HUES64 (cell line): ENCODE data around the gene SLC7A14.

ENCODE experiments used
- H3K27ac ChIP-seq: 2 replicates; pipeline ENCODE4 v1.7.0; 2013; ENCODE audit warnings: low read depth, low read length, inconsistent platforms
- H3K27me3 ChIP-seq: 2 replicates; pipeline ENCODE4 v1.6.1; 2013; ENCODE audit warnings: mild to moderate bottlenecking, low read length; ENCODE audit not compliant: insufficient read depth
- H3K36me3 ChIP-seq: 2 replicates; pipeline ENCODE4 v1.6.1; 2013; ENCODE audit warnings: mild to moderate bottlenecking, low read length; ENCODE audit not compliant: insufficient read depth
- H3K4me1 ChIP-seq: 2 replicates; pipeline ENCODE4 v1.6.1; 2013; ENCODE audit warnings: mild to moderate bottlenecking, low read length, moderate library complexity; ENCODE audit not compliant: insufficient read depth
- H3K4me3 ChIP-seq: 2 replicates; pipeline ENCODE4 v1.5.1; 2013; ENCODE audit warnings: mild to moderate bottlenecking, low read length, moderate library complexity
- H3K9ac ChIP-seq: 2 replicates; pipeline ENCODE4 v1.6.1; 2013; ENCODE audit warnings: mild to moderate bottlenecking, low read depth, low read length
- H3K9me3 ChIP-seq: 2 replicates; pipeline ENCODE4 v1.6.1; 2013; ENCODE audit warnings: low read depth, low read length; ENCODE audit not compliant: insufficient read depth
- WGBS: fragments of 150-250, 120-280 bp; methylation state at CpG from one replicate; pipeline ENCODE4 v1.1.7; 2013; ENCODE audit warnings: missing lambda C conversion rate; 5-methylcytosine and 5-hydroxymethylcytosine counted together

Gene SLC7A14

GRCh38 chr3:170496868-170497140, 89.1 kb downstream of the SLC7A14 start:
- H3K4me1 ChIP-seq, result peaks cover 9% of the 10 kb centered on the region; the same call in 1 of the 2 replicates
- H3K27me3 ChIP-seq, result no peaks in the 10 kb centered on the region
- no peak overlapping the region for H3K4me3 ChIP-seq
- H3K27ac ChIP-seq, result no peak overlapping the region
- no peaks in the 10 kb centered on the region for H3K9me3 ChIP-seq
- no peak overlapping the region for H3K9ac ChIP-seq
- WGBS, result 96% methylated on average over 6 of the region's 6 CpGs
- H3K36me3 ChIP-seq, result no peaks in the 10 kb centered on the region

DNA sequence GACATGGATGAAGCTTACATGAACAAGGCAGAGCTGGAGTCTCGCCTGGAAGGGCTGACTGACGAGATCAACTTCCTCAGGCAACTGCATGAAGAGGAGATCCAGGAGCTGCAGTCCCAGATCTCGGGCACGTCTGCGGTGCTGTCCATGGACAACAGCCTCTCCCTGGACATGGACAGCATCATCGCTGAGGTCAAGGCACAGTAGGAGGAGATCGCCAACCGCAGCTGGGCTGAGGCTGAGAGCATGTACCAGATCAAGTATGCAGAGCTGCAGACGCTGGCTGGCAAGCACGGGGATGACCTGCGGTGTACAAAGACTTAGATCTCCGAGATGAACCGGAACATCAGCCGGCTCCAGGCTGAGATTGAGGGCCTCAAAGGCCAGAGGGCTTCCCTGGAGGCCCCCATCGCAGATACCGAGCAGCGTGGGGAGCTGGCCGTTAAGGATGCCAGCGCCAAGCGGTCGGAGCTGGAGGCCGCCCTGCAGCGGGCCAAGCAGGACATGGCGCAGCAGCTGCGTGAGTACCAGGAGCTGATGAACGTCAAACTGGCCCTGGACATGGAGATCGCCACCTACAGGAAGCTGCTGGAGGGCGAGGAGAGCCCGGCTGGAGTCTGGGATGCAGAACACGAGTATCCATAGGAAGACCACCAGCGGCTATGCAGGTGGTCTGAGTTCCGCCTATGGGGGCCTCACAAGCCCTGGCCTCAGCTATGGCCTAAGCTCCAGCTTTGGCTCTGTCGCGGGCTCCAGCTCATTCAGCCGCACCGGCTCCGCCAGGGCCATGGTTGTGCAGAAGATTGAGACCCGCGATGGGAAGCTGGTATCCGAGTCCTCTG, 89.6 kb downstream of the SLC7A14 start:
- H3K9me3 ChIP-seq, result no peaks in the 10 kb centered on the region
- no peaks in the 10 kb centered on the region for H3K36me3 ChIP-seq
- no peaks in the 10 kb centered on the region for H3K27me3 ChIP-seq
- no peak overlapping the region for H3K9ac ChIP-seq
- H3K4me3 ChIP-seq, result no peak overlapping the region
- H3K4me1 ChIP-seq, result peaks cover 9% of the 10 kb centered on the region; the same call in 1 of the 2 replicates
- WGBS, result 93% methylated on average over 40 of the region's 40 CpGs
- no peak overlapping the region for H3K27ac ChIP-seq

GRCh38 chr3:170494766-170495165, 91.1 kb downstream of the SLC7A14 start:
- WGBS, result 94% methylated on average over 4 of the region's 4 CpGs
- Histone ChIP-seq H3K27ac (no peak overlapping the region), H3K27me3 (no peaks in the 10 kb centered on the region)

DNA sequence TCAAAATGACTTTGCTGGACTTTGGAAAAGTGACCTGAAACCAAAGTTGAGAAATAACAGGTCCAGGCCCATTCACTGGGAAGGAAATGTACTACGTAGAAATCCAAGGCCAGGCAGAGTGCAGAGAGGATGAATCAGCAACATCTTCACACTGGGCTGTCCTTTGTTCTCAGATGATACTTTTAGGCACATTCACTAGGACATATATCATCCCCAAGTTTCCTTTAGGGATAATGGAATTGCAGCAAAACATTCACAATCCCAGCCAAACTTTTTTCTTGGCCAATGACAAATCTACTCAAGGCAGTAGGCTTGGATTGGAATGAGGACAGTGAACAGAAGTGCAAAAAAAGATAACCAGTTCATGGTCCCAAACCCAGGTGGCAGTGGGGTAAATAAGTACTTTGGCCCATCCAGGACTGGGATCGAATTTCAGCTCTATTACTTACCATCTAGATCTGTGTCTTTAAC, 92.1 kb downstream of the SLC7A14 start:
- Histone ChIP-seq H3K27ac (no peak overlapping the region), H3K9ac (no peak overlapping the region), H3K36me3 (no peaks in the 10 kb centered on the region), H3K4me1 (peaks cover 9% of the 10 kb centered on the region; the same call in 1 of the 2 replicates), H3K4me3 (no peak overlapping the region), H3K27me3 (no peaks in the 10 kb centered on the region), H3K9me3 (no peaks in the 10 kb centered on the region)
- WGBS, result 77% methylated on average over 1 of the region's 2 CpGs

More at GRCh38 chr3:170494766-170495165, 91.1 kb downstream of the SLC7A14 start:
- Histone ChIP-seq H3K36me3 (no peaks in the 10 kb centered on the region), H3K4me1 (peaks cover 9% of the 10 kb centered on the region; the same call in 1 of the 2 replicates), H3K9ac (no peak overlapping the region), H3K4me3 (no peak overlapping the region), H3K9me3 (no peaks in the 10 kb centered on the region)

DNA sequence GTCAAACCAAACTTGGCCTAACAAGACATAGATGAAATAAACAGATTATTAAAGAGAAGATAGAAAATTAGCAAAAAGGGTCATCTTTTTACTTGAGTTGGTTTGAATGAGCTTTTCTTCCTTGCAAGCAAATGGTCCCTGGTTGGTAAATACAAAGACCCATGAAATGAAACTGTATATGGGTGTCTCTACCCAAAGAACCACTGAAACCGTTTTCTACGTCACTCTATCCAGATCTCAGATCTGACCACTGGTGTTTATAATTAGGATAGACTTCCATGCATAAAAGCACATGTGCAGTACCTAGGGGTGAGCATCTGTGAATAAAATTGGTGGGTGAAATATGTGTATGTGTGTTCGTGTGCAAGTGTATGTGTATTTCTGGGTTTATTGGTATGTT, 94.0 kb downstream of the SLC7A14 start:
- no peak overlapping the region for H3K4me3 ChIP-seq
- H3K4me1 ChIP-seq, result peaks cover 16% of the 10 kb centered on the region; the same call in 1 of the 2 replicates
- 97% methylated on average over 3 of the region's 3 CpGs for WGBS
- H3K27ac ChIP-seq, result no peak overlapping the region
- H3K9me3 ChIP-seq, result no peaks in the 10 kb centered on the region
- no peaks in the 10 kb centered on the region for H3K27me3 ChIP-seq
- H3K36me3 ChIP-seq, result no peaks in the 10 kb centered on the region
- no peak overlapping the region for H3K9ac ChIP-seq

- Histone ChIP-seq H3K4me3 (no peak overlapping the region), H3K27ac (no peak overlapping the region), H3K9me3 (no peaks in the 10 kb centered on the region), H3K4me1 (peaks cover 18% of the 10 kb centered on the region; the same call in 1 of the 2 replicates), H3K27me3 (no peaks in the 10 kb centered on the region), H3K36me3 (no peaks in the 10 kb centered on the region), H3K9ac (no peak overlapping the region)
- 96% methylated on average over 2 of the region's 2 CpGs for WGBS
These were observed 94.9 kb downstream of the SLC7A14 start for GRCh38 chr3:170490828-170491560.

- H3K9me3 ChIP-seq, result no peaks in the 10 kb centered on the region
- H3K4me1 ChIP-seq, result peaks cover 14% of the 10 kb centered on the region; the same call in 1 of the 2 replicates
- no peaks in the 10 kb centered on the region for H3K36me3 ChIP-seq
- no peak overlapping the region for H3K4me3 ChIP-seq
- H3K27ac ChIP-seq, result no peak overlapping the region
- 80% methylated on average over 1 of the region's 4 CpGs for WGBS
- no peak overlapping the region for H3K9ac ChIP-seq
- H3K27me3 ChIP-seq, result no peaks in the 10 kb centered on the region
These were observed 97.1 kb downstream of the SLC7A14 start for GRCh38 chr3:170488802-170489201.

DNA sequence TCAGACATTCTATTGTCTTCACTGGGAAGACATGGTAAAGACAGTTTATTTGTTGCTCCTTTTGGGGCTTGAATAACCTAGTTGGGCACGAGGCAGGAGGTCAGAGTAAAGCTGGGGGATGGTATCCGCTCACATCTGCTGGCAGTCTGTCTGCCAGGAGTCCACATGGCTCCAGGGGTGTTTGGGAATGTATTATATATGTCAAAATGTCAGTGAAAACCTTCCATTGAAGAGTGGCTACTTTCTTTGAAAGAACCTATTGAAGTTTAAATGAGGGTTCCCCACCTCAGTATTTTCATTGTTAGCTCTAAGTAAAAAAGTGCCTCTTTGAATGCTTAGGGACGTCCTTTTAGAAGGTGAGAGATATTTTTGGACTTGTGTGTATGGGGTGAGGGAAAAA, 98.8 kb downstream of the SLC7A14 start:
- peaks cover 9% of the 10 kb centered on the region; the same call in 1 of the 2 replicates for H3K4me1 ChIP-seq

DNA sequence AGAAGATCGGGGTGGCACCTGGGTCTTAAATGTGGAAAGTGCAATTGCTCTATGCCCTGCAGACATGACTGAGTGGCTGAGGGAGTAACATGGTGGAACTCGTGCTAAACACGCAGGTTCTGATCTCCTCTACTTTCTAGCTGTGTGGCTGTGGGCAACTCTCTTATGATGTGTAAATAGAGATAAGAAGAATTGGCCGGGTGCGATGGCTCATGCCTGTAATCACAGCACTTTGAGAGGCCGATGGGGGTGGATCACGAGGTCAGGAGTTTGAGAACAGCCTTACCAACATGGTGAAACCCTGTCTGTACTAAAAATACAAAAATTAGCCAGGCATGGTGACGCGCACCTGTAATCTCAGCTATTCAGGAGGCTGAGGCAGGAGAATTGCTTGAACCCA, 99.5 kb downstream of the SLC7A14 start:
- H3K27ac ChIP-seq, result no peak overlapping the region

More for the DNA sequence above, 98.8 kb downstream of the SLC7A14 start:
- Histone ChIP-seq H3K27me3 (no peaks in the 10 kb centered on the region), H3K4me3 (no peak overlapping the region), H3K9ac (no peak overlapping the region), H3K27ac (no peak overlapping the region), H3K36me3 (no peaks in the 10 kb centered on the region), H3K9me3 (no peaks in the 10 kb centered on the region)
- 58% methylated on average over 3 of the region's 3 CpGs for WGBS

DNA sequence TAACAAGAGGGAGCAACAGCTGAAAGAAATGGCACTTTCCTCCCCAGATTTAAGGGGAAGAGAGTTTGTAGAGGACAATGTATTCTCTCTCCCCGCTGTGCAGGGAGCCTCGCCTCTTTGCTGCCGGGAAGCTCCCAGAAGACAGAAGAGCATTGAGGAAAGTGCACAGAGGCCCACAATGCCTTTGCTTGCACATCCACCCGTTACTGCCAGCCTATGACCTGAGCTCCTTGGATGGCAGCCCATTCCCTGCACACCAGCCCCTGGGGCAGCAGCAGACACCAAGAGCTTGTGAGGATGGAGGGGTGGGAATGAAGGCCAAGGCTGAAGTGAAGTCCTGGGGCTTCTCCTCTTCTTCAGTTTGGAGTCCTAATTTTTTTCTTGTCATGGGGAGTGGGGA, 100.2 kb downstream of the SLC7A14 start:
- 88% methylated on average over 4 of the region's 4 CpGs for WGBS
- Histone ChIP-seq H3K4me3 (no peak overlapping the region), H3K27me3 (no peaks in the 10 kb centered on the region), H3K4me1 (peaks cover 9% of the 10 kb centered on the region; the same call in 1 of the 2 replicates), H3K9ac (no peak overlapping the region), H3K36me3 (no peaks in the 10 kb centered on the region), H3K27ac (no peak overlapping the region), H3K9me3 (no peaks in the 10 kb centered on the region)

More for the DNA sequence above, 99.5 kb downstream of the SLC7A14 start:
- Histone ChIP-seq H3K9ac (no peak overlapping the region), H3K9me3 (no peaks in the 10 kb centered on the region), H3K4me3 (no peak overlapping the region), H3K27me3 (no peaks in the 10 kb centered on the region), H3K4me1 (peaks cover 9% of the 10 kb centered on the region; the same call in 1 of the 2 replicates), H3K36me3 (no peaks in the 10 kb centered on the region)
- 92% methylated on average over 9 of the region's 9 CpGs for WGBS

- Histone ChIP-seq H3K27me3 (no peaks in the 10 kb centered on the region), H3K36me3 (no peaks in the 10 kb centered on the region), H3K27ac (no peak overlapping the region), H3K9me3 (no peaks in the 10 kb centered on the region), H3K4me1 (peaks cover 9% of the 10 kb centered on the region; the same call in 1 of the 2 replicates), H3K4me3 (no peak overlapping the region), H3K9ac (no peak overlapping the region)
- WGBS, result 60% methylated on average over 3 of the region's 3 CpGs
These were observed 100.6 kb downstream of the SLC7A14 start for GRCh38 chr3:170485294-170485693.
